Right lung (tissue), 5 donors: ENCODE results near the gene PLEKHA6. TPM values are rescaled to one million over a fixed set of nuclear protein-coding genes. Genes with fewer than 3 reads are reported as not detected.
A peak's percentile ranks its signal among the peaks of the same experiment; 100 is the strongest.
"Not testable (repeated sequence)": the region's sequence is repeated elsewhere in the genome, so short reads cannot be mapped to it uniquely, and the experiment has no call there.

Source experiments
- DNase-seq, 2 donors: peaks; one replicate each; pipeline ENCODE4 v3.0.0-alpha.2; 2013
- polyA plus RNA-seq, 5 donors: library from polyadenylated mRNA; unstranded; fragments of 120-200 nt; gene quantifications; one replicate each; pipeline versions ENCODE4 v1.2.1 to v1.2.3, GENCODE V29; 2013; ENCODE audit warnings: inconsistent platforms in 1 of 5, low replicate concordance in 1 of 5; ENCODE audit not compliant: insufficient read length in 5 of 5, insufficient read depth in 1 of 5

The PLEKHA6 gene
- polyA plus RNA-seq, 5 donors, result 13.9 to 20.4 (median 16.4) TPM

DNA sequence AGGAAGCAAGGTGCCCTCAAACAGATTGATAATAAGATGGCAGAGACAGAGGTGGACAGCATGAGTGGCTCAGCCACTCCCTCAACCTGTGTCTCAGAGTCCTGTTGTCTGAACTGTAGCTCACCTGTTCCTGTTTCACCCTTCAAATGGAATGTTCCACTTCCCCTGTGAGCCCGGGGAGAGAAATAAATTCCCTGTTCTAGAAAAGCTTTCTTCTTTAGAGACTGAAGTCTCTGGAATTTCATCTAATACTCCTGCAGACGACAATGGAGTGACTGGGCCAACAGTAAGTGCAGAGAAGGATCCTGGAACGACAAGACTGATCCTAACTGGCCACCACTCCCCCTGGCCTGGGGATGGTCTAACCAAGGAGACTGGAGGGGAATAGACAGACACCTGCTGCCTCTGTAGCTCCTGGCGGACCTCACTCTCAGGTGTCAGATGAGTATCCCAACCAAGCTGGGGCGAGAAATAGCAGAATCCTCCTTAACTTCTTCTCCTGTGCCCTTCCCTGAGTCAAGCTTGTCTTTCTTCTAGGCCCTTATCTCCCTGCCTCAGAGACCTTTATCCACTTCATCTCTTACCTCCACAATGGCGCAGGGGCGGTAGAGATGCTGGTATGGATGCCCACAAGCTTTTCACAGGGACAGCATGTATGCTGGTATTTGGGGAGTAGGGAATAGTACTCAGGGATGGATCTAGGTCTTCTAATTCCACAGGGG lies 45.4 kb downstream of the PLEKHA6 start:
- no peak for DNase-seq

DNA sequence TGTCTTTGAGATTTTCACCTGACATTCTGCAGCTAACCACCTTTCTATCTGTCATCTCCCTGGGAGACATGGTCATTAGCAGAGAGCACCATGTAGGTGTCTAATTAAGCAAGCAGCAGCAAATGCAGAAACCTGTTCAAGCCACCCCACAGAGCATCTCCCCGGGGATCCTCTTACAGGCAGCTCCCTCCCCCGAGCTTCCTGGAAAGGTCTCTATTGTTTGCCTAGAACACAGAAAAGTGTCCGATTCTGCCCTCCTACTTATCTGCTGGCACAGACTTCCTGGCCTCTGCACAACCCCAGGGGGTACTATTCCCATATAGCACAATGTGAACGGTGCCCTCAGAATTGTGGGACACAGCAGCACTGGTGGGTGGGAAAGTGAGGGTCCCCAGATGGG lies 46.1 kb downstream of the PLEKHA6 start:
- DNase-seq, result no peak

DNA sequence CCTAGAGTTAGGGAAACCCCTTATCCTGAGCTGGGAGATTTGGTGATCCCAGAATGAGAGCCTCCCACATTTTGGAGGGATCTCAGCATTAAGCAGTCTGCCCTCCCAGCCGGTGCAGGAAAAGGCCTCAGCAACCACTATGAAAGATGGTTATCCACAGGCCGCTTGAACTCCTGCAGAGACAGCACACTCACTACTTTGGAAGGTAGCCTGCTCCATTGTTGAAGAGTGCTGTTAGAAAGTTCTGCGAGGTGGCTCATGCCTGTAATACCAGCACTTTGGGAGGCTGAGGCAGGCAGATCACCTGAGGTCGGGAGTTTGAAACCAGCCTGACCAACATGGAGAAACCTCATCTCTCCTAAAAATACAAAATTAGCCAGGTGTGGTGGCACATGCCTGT lies 48.8 kb downstream of the PLEKHA6 start:
- not testable (repeated sequence) for DNase-seq

DNA sequence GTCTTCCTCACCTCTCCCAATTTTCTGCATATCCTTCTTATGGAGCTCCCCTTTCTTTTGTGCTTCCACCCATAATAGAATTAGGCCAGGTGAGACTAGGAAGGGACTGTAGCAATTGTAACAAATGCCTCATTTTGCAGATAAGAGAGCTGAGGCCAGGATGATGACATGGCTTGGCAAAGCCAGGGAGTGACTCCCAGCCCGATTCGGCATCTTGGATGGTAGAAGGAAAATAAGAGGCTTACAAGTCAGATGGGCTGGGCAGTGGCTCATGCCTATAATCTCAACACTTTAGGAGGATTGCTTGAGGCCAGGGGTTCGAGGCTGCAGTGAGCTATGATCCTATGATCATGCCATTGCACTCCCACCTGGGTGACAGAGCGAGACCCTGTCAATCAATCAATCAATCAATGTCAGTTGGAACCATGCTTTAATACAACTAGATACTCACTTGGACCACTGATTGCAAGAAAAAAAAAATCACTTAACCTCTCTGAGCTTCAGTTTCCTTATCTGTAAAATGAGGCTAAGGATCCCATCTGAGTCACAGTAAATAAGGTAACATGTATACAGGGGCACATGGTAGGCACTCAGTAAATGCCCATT lies 51.6 kb downstream of the PLEKHA6 start:
- no peak for DNase-seq

DNA sequence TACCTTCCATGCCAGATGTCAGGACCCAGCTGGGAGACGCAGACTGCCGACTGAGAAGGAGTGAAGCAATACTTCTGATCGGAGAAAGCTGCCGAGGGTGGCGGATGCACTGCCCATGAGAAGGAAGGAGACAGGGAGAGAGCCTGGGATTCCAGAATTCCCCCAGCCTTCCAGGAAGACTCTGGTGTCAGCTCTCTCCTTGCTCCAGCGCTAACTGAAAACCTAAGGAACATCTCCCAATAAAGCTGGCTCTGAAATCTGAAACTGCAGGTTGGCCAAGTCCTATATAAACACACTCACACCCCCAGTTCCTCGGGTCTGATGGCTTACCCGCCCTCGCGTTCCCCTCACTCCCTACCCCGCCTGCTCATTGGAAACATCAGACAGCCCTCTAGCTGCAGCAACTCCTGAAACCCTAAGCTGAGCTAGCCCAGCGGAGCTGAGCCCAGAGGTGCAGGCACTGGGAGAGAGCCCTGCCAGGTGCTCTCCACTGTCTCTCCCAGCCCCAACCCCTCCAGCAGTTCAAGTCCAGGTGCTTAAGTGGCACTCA lies 52.3 kb downstream of the PLEKHA6 start:
- DNase-seq, result peak; percentile 67 to 70

DNA sequence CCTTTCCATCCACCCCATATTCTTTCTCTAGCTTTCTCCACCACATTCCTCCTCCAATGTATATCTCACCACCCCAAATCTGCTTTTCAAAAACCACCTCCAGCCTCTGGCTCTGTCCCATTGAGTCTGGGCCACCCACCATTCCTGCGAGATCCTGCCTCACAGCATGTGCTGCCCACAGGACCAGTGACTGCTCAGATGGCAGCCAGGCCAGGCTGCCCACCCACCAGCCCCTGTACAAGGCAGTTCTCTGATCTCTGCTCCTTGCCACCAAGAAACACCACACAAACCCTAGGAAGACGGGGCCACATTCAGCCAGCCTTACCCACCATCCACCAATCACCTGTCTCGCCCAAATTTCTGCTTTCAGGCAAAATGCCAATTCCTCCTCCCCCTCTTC lies 53.7 kb downstream of the PLEKHA6 start:
- no peak for DNase-seq

- no peak for DNase-seq
Measured at GRCh38 chr1:204304067-204304466, 55.7 kb downstream of the PLEKHA6 start.

DNA sequence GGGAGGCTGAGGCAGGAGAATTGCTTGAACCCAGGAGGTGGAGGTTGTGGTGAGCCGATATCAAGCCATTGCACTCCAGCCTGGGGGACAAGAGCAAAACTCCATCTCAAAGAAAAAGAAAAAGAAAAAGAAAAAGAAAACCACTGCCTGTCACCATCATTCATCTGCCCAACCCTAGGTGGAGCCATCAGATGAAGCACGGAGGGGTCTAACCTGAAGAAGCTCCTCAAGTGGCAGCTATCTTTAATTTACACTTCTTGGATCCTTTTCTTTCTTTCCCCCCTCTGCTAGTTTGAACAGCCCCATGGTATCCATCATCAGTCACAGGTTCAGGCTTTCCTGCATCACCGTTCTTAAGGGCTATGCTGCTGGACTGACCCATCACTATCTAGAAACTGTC lies 57.0 kb downstream of the PLEKHA6 start:
- DNase-seq, result no peak

GRCh38 chr1:204301171-204301957 lies 58.4 kb downstream of the PLEKHA6 start:
- no peak for DNase-seq

GRCh38 chr1:204299814-204300365 lies 59.8 kb downstream of the PLEKHA6 start:
- no peak for DNase-seq

- DNase-seq, result no peak
Measured at GRCh38 chr1:204296431-204296988, 63.2 kb downstream of the PLEKHA6 start.

DNA sequence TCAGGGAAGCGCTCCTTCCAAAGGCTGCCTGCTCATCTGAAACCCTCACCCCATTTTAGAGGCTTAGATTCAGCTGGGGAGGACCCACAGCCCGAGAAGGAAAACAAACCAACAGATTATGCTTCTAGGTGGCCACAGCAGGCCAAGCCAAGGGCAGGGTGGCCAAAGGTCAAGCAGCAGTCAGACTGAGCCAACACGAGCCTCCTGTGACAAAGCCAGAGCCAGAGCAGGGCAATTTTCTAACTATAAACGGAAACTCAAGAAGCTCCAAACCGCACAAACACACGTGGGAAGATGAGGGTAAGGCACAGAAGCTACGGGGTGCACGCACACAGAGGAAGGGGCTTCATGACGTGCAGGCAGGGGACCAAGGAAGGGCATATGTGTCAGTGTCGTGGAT lies 64.1 kb downstream of the PLEKHA6 start:
- no peak for DNase-seq

DNA sequence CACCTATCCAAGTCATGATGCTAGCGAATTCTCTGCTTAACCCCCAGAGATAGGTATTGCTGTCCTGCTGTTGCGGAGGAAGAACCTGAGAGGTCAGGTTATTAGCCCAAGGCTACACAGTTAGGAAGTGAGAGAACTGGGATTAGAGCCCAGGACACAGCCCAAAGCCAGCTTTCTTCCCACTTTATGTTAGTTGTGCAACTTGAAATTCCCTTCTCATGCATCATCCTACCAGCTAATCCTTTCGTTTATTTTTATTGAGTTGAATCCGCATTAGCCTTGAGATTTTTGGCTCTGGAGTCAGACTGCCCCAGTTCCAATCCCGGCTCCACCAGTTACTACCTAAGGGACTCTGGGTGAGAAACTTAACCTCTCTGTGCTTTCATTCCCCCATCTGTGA lies 65.4 kb downstream of the PLEKHA6 start:
- peak; percentile 70 to 76 for DNase-seq

- DNase-seq, result peak in 1 of 2 donors; percentile 70
Measured at GRCh38 chr1:204293605-204294337, 66.0 kb downstream of the PLEKHA6 start.

DNA sequence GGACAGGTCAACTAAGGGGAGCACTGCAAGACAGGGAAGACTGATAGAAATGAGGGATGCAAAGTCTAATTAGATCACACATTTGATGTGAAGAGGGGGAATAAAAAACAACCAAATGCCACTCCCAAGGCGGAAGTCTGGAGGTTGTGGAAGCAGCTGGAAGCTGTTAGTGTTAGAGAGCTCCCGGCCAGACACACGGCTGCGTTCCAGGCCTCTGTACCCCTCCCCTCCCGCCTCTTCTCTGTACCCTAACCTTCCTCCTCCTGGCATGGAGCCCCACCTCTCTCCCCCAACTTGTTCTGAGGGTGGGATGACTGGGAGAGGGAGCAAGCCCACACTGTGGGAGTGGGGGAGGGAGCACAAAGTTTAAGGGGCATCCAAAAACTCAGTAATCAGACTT lies 67.0 kb downstream of the PLEKHA6 start:
- DNase-seq, result no peak

GRCh38 chr1:204289280-204289679 lies 70.4 kb downstream of the PLEKHA6 start:
- DNase-seq, result no peak

DNA sequence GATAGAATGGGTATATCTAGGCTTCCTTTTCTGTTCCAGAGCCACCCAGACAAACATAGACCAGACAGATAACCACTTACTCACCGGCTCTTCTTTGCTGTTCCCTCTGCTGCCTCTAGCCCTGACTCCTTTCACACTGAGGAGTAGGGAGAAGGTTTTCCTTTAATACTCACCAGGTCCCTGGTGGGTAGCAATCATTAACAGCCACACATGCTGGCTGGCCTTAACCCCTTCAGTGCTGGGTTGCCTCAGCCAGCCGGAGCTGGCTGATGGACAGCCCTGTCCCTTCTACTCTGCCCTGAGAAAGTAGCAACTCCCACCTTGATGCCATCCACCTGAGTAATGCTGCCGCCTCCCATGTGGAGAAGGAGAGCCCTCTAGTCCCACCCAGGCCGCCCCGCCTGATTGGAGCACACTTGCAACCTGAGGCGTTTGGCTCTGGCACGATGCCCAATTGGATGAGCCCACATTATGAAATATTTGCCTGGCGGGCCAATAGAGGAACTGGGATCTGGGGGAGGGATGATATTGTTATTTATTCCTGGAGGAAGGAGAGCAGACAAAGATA lies 71.6 kb downstream of the PLEKHA6 start:
- no peak for DNase-seq

DNA sequence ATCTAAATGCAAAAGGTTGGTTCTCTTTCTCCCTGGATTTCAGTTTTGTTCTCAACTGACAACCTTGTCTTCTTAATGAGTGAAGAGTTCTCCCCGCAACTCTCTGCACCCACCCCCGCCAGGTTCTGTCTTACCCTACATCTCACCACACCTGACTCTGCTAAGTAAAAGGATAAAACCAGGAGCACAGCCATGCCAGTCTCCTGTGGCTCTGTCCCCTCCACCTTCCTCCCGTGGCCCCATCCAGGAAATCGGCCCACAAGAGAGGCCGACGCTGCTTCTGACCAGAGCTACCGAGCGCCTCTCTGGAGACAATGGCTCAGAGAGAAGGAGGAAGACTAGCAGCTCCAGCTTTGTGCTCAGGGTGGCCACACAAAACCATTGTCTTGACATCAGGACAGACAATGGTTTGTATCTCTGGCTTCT lies 72.2 kb downstream of the PLEKHA6 start:
- DNase-seq, result no peak

- DNase-seq, result no peak
Measured at GRCh38 chr1:204286831-204287421, 72.8 kb downstream of the PLEKHA6 start.

- DNase-seq, result no peak
Measured at GRCh38 chr1:204286315-204286714, 73.4 kb downstream of the PLEKHA6 start.
